Colonic mucosa (tissue), 4 donors: ENCODE results near the gene TUBGCP2. TPM values are rescaled to one million over a fixed set of nuclear protein-coding genes. Genes with fewer than 3 reads are reported as not detected.
A peak's percentile ranks its signal among the peaks of the same experiment; 100 is the strongest.

Experiments used
- DNase-seq: peaks from one replicate; pipeline ENCODE4 v3.0.0-alpha.2; 2020
- H3K27ac ChIP-seq: fragments of 200-600 bp; one replicate; pipeline ENCODE4 v1.8.0; 2021
- H3K27me3 ChIP-seq: fragments of 200-600 bp; one replicate; pipeline ENCODE4 v1.8.0; 2021
- H3K36me3 ChIP-seq: fragments of 200-600 bp; one replicate; pipeline ENCODE4 v1.8.0; 2021
- H3K4me1 ChIP-seq: fragments of 200-600 bp; one replicate; pipeline ENCODE4 v1.8.0; 2021; ENCODE audit warnings: mild to moderate bottlenecking
- H3K4me3 ChIP-seq: fragments of 200-600 bp; one replicate; pipeline ENCODE4 v1.8.0; 2021
- H3K9ac ChIP-seq, 2 donors: one replicate each; pipeline ENCODE4 v1.7.0; 2013; ENCODE audit warnings: control low read depth in 2 of 2, low read depth in 2 of 2, low read length in 2 of 2
- H3K9me3 ChIP-seq: fragments of 200-600 bp; one replicate; pipeline ENCODE4 v1.8.0; 2021
- CTCF ChIP-seq: fragments of 200-600 bp; IDR thresholded peaks from one replicate; pipeline ENCODE4 v1.8.0; 2022; ENCODE audit warnings: antibody characterized with exemption, mild to moderate bottlenecking
- intact Hi-C: fragments of 100-400 bp; cut with DNase I; formaldehyde crosslinking; loops from one replicate; pipeline ENCODE4 v1.14.1; 2022
- total RNA-seq, 2 donors: library from RNA; stranded (reverse); fragmentation: NEBNext Ultra II Directional in 1 of 2; extraction: Animal tissue kit (Norgen Biotek cat#: 25700) in 1 of 2; gene quantifications; one replicate each; pipeline ENCODE4 v1.2.1, GENCODE V29; 2021
- donor health status: healthy.
- donor health status: DM: no; HTN: no; CAD: no.
- donor health status: DM: no; HTN: no; CAD: no.

Gene TUBGCP2
- total RNA-seq, 2 donors from 2014 or later = 64.7 to 67.5 TPM

- Histone ChIP-seq H3K4me1 (no peaks in the 10 kb centered on the region), H3K27me3 (peaks cover 21% of the 10 kb centered on the region), H3K9me3 (no peaks in the 10 kb centered on the region), H3K36me3 (no peaks in the 10 kb centered on the region), H3K9ac (no peak overlapping the region), H3K4me3 (no peak overlapping the region), H3K27ac (no peak overlapping the region)
- intact Hi-C loops = no loop called here
- no peak for DNase-seq
- no peak for TF ChIP-seq CTCF
These were observed 60.9 kb downstream of the TUBGCP2 start for GRCh38 chr10:133247681-133248333.

- no peak for DNase-seq
- peaks cover 15% of the 10 kb centered on the region for H3K27me3 ChIP-seq
- intact Hi-C loops = no loop called here
- no peak for TF ChIP-seq CTCF
- no peaks in the 10 kb centered on the region for H3K36me3 ChIP-seq
- no peak overlapping the region for H3K9ac ChIP-seq
- no peak overlapping the region for H3K4me3 ChIP-seq
- H3K27ac ChIP-seq = no peak overlapping the region
- H3K4me1 ChIP-seq = no peaks in the 10 kb centered on the region
- H3K9me3 ChIP-seq = no peaks in the 10 kb centered on the region
These were observed 62.4 kb downstream of the TUBGCP2 start for GRCh38 chr10:133246236-133246626.

- no peak overlapping the region for H3K4me3 ChIP-seq
- H3K9me3 ChIP-seq = no peaks in the 10 kb centered on the region
- peaks cover 15% of the 10 kb centered on the region for H3K27me3 ChIP-seq
- no peak overlapping the region for H3K27ac ChIP-seq
- H3K36me3 ChIP-seq = no peaks in the 10 kb centered on the region
- DNase-seq = peak; percentile 65
- H3K4me1 ChIP-seq = no peaks in the 10 kb centered on the region
- TF ChIP-seq CTCF = no peak
- intact Hi-C loops = no loop called here
- H3K9ac ChIP-seq = no peak overlapping the region
These were observed 63.0 kb downstream of the TUBGCP2 start for GRCh38 chr10:133245439-133246235.

- intact Hi-C loops = no loop called here
- H3K4me3 ChIP-seq = no peak overlapping the region
- no peak overlapping the region for H3K27ac ChIP-seq
- H3K9me3 ChIP-seq = no peaks in the 10 kb centered on the region
- no peaks in the 10 kb centered on the region for H3K4me1 ChIP-seq
- H3K36me3 ChIP-seq = no peaks in the 10 kb centered on the region
- no peak for DNase-seq
- H3K9ac ChIP-seq = no peak overlapping the region
- no peak for TF ChIP-seq CTCF
- H3K27me3 ChIP-seq = peaks cover 15% of the 10 kb centered on the region
These were observed 65.1 kb downstream of the TUBGCP2 start for GRCh38 chr10:133243593-133243992.

- no peaks in the 10 kb centered on the region for H3K4me1 ChIP-seq
- no peaks in the 10 kb centered on the region for H3K9me3 ChIP-seq
- intact Hi-C loops = no loop called here
- H3K4me3 ChIP-seq = no peak overlapping the region
- H3K27me3 ChIP-seq = peaks cover 22% of the 10 kb centered on the region
- no peak overlapping the region for H3K9ac ChIP-seq
- H3K36me3 ChIP-seq = no peaks in the 10 kb centered on the region
- no peak for TF ChIP-seq CTCF
- H3K27ac ChIP-seq = no peak overlapping the region
- DNase-seq = no peak
These were observed 65.9 kb downstream of the TUBGCP2 start for GRCh38 chr10:133242611-133243356.
